ENCODE data around the gene NEURL1. TPM values are rescaled to one million over a fixed set of nuclear protein-coding genes. Genes with fewer than 3 reads are reported as not detected.

The NEURL1 gene
- total RNA-seq, 2 donors from 2014 or later: 0.12 TPM; not detected in 1

- Histone ChIP-seq H3K4me1 (peaks cover 0 to 20% of the 10 kb centered on the region in 2 donors), H3K4me3 (no peak overlapping the region), H3K9me3 (no peaks in the 10 kb centered on the region), H3K36me3 (peaks cover 40% of the 10 kb centered on the region), H3K27me3 (no peaks in the 10 kb centered on the region), H3K27ac (no peak overlapping the region)
- no peak for DNase-seq (ENCODE audit: low spot score)
- TF ChIP-seq, protein P1, sequence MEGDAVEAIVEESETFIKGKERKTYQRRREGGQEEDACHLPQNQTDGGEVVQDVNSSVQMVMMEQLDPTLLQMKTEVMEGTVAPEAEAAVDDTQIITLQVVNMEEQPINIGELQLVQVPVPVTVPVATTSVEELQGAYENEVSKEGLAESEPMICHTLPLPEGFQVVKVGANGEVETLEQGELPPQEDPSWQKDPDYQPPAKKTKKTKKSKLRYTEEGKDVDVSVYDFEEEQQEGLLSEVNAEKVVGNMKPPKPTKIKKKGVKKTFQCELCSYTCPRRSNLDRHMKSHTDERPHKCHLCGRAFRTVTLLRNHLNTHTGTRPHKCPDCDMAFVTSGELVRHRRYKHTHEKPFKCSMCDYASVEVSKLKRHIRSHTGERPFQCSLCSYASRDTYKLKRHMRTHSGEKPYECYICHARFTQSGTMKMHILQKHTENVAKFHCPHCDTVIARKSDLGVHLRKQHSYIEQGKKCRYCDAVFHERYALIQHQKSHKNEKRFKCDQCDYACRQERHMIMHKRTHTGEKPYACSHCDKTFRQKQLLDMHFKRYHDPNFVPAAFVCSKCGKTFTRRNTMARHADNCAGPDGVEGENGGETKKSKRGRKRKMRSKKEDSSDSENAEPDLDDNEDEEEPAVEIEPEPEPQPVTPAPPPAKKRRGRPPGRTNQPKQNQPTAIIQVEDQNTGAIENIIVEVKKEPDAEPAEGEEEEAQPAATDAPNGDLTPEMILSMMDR (IDR thresholded peaks at IDR 0.05): no peak
Observed at GRCh38 chr10:103626178-103626577, 132.7 kb downstream of the NEURL1 start.

DNA sequence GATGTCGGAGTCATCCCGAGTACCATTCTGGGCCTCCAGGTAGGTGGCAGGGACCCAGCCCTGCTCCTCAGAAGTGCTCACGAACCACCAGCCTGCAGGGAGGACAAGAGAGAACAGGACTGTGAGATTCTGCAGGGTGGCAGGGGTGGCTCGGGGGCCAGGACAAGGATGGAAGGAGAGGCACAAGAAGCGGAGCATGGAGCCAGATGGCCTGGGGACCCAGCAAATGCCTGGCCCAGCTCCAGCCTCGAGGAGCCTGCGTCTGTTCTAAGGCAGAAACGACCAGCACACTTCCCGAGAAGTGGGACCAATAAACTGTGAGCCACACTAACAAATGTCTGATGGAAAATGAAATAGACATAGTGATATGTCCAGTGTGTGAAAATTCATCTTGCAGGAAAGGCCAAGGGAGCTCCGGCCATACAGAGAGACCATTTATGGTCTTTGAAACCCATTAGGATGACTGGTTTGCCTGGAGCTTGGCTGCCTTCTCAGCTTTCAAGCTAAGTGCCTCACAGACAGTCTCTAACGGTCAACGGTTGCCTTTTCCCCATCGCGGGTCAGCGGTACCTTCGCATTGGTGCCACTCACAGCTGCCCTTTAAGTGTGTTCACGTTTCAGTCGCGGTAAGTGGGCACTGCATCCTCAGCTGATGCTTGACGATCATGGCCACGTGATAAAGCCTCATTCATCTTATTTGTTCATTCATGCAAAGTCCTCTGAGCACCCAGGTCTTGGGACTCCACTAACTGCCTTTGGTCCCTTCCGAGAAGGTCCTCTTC, 133.8 kb downstream of the NEURL1 start:
- Histone ChIP-seq H3K4me1 (peaks cover 0 to 10% of the 10 kb centered on the region in 2 donors), H3K27ac (no peak overlapping the region), H3K4me3 (no peak overlapping the region), H3K9me3 (no peaks in the 10 kb centered on the region), H3K27me3 (no peaks in the 10 kb centered on the region), H3K36me3 (peaks cover 40% of the 10 kb centered on the region)
- TF ChIP-seq, protein P1 (IDR thresholded peaks at IDR 0.05): no peak
- DNase-seq (ENCODE audit: low spot score): no peak

GRCh38 chr10:103627893-103628292, 134.4 kb downstream of the NEURL1 start:
- H3K27me3 ChIP-seq: no peaks in the 10 kb centered on the region
- peaks cover 0 to 12% of the 10 kb centered on the region in 2 donors for H3K4me1 ChIP-seq
- peaks cover 36% of the 10 kb centered on the region for H3K36me3 ChIP-seq
- no peak overlapping the region for H3K27ac ChIP-seq
- H3K9me3 ChIP-seq: no peaks in the 10 kb centered on the region
- H3K4me3 ChIP-seq: no peak overlapping the region
- TF ChIP-seq, protein P1 (IDR thresholded peaks at IDR 0.05): no peak
- no peak for DNase-seq (ENCODE audit: low spot score)

- Histone ChIP-seq H3K27ac (no peak overlapping the region), H3K4me1 (peaks cover 0 to 12% of the 10 kb centered on the region in 2 donors), H3K36me3 (peaks cover 27% of the 10 kb centered on the region), H3K4me3 (no peak overlapping the region), H3K9me3 (no peaks in the 10 kb centered on the region), H3K27me3 (no peaks in the 10 kb centered on the region)
- no peak for DNase-seq (ENCODE audit: low spot score)
- TF ChIP-seq, protein P1 (IDR thresholded peaks at IDR 0.05): no peak
Observed at GRCh38 chr10:103629581-103629980, 136.1 kb downstream of the NEURL1 start.

- Histone ChIP-seq H3K27ac (no peak overlapping the region), H3K27me3 (no peaks in the 10 kb centered on the region), H3K4me1 (peaks cover 0 to 15% of the 10 kb centered on the region in 2 donors), H3K4me3 (no peak overlapping the region), H3K36me3 (peaks cover 25% of the 10 kb centered on the region), H3K9me3 (no peaks in the 10 kb centered on the region)
- TF ChIP-seq, protein P1 (IDR thresholded peaks at IDR 0.05): no peak
- DNase-seq (ENCODE audit: low spot score): no peak
Observed at GRCh38 chr10:103630156-103630555, 136.7 kb downstream of the NEURL1 start.

Data from right atrium auricular region (tissue), 2 donors.